ENCODE results near the gene DECR2.
"Not testable (repeated sequence)": the region's sequence is repeated elsewhere in the genome, so short reads cannot be mapped to it uniquely, and the experiment has no call there.

Gene DECR2, protein sequence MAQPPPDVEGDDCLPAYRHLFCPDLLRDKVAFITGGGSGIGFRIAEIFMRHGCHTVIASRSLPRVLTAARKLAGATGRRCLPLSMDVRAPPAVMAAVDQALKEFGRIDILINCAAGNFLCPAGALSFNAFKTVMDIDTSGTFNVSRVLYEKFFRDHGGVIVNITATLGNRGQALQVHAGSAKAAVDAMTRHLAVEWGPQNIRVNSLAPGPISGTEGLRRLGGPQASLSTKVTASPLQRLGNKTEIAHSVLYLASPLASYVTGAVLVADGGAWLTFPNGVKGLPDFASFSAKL

GRCh38 chr16:401468-402348 is at the start of gene DECR2:
DECR2 (plus strand) TSS chr16:401885; CDS start chr16:401964, 79 bp downstream.
- peak; percentile 98 for DNase-seq

DNA sequence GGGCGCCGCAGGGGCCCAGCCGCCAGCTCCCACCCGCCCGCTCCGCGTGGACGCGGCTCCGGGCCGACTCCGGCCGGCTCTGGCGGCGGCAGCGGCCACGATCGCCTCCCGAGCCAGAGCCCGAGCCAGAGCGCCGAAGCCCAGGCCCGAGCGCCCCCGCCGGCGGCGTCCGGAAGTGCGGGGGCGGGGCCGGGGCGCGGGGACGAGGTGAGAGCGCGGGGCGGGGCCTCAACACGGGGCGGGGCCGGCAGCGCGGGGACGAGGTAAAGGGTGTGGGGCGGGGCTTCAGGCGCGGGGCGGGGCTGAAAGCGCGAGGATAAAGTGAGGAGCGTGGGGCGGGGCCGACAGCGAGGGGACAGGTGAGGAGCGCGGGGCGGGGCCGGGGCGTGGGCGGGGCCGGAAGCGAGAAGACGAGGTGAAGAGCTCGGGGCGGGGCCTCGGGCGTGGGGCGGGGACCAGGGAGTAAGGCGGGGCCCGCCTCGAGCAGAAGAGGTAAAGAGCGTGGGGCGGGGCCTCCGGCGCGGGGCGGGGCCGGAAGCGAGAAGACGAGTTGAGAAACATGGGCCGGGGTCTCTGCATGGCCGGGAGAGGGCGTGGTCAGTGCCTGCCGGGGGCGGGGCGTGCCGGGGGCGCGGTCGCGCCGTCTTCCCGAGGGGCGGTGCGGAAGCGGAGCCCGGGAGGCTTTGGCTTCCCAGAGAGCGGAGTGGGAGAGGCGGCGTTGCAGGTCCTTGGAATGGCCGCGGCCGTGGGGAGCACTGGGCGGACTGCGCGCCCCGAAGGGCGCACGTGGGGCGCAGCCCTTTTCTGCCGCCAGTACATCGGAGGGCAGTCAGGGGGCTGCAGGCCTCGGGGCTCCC is 48.9 kb upstream of the DECR2 start, which contains the start of gene AXIN1:
Gene AXIN1 (minus strand): TSS at position 177 of the 857 bp plus-strand sequence. CDS start 5,698 bp downstream, outside the sequence.
- DNase-seq: peak; percentile 100

DNA sequence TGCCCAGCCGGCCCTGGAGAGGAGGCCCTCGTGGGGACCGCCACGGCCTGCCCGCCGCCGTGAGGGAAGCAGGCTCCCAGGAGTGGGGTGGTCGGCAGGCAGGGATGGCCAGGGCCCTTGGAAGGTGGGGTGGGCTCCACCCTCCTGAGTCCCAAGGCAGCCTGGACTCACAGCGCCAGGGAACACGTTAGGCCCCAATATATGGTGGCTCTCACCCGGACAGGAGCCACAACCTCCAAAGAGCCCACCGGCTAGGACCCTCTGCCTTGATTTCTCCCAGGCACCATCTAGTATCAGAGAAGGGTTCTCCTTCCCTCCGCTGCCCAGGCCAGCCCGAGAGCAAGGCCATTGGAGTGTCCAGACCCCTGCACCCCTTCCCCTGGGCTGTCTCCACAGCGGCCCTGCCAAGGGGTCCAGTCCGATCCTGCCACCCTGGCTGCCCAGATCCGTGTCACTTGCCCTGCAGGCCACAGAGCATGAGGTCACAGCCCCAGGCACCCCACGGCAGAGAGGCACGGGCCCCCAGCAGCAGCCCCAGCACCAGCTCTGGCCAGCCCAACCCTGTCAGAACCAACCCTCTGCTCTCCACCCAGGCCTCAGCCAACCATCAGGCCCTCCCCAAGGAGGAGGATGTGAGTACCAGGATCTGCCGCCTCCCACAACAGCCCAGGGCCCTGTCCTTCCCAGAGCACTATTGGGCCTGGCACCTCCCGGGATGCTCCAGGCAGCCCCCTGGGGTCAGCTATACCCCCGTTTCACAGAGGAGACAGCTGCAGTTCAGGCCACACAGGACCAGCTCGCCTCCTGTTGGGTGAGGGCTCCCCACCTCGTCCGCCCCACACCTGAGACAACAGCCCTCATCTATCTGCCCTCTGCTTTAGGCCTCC is 48.0 kb upstream of the DECR2 start:
- no peak for DNase-seq

DNA sequence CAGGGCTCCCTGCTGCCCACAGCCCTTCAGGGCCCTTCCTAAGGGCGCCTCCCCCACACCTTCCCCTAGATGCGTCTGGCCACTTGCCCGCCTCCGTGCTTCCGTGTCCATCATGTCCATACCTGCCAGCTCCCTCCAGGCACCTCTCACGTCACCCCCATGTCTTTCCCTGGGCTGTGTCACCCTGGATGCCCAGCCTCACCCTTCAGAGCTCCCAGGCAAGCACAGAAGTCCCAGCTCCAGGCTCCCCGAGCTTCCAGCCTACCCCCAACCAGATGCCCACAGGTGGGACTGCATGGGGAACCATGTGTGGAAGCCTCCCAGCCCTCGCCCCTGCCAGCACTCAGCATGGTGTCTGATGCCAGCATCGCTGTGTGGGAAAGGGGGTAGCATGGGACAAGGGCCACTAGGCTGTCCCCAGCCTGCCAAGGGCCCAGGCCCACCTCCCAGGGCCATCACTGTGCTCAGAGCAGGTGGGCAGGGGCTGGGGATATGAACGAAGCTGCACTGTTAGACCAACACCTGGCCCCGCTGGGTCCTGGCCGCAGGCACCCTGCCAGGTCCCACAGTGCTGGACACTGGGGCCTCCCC is 47.3 kb upstream of the DECR2 start:
- no peak for DNase-seq

DNA sequence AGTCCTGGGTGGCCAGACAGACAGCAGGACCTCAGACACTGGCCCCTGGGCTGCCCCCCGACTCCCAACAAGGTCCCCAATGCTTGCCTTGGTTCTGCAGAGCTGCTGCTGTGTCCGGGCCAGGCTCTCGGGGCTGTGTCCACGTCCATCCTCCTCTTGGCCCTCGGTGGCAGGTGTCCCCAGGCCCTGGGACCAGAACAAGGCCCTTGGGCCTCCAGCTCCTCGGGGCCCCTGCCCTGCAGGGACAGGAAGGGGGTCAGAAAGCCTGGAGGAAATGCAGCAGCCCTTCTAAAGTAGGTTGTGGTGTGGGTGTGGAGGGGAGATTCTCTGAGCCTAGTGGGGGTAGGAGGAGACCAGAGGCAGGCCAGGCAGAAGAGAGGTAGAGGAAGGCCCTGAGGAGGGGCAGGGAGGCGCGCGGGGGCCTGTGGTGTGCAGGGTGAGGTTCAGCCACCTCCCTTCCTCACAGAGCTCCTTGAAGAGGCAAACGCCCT is 46.7 kb upstream of the DECR2 start:
- no peak for DNase-seq

- no peak for DNase-seq
Observed at GRCh38 chr16:356741-357140, 44.9 kb upstream of the DECR2 start.

- DNase-seq: no peak
Observed at GRCh38 chr16:359067-359763, 42.5 kb upstream of the DECR2 start.

DNA sequence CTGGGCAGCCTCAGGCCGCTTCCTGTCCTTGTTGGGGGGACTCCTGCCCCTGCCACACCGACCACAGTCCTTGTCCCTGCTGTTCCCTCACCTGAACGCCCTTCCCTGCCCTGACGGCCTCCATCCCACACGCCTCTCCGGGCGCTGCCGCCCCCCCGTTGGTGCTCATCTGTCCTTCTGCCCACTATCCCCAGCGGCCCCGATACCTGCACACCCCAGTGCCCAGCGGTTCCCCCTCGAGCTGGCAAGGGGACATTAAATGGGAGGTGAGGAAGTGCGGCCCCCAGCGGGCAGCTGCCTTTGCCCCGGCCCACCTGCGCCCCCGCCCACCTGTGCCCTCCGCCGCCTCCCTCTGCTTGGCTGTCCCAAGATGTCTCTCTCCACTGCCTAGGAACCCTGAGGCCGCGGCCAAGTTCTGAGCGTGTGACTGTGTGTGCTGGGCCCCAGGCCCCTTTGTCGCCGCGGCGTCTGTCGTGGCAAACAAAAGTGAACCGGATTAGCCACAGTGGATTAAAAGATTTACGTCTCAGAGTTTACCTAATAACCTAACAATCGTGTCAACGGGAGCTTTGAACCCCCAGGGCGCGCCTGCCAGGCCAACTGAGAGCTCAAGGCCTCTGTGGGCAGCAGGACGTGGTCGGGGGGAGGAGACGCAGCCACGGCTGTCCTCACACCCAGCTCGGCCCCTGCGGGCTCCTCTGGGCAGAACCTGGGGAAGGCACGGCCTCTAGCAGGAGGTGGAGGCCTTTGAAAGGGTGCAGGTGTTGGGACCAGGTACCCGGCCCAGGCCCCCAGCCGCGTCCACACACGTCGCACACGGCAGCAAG is 41.6 kb upstream of the DECR2 start:
- no peak for DNase-seq

- no peak for DNase-seq
Observed at GRCh38 chr16:360698-361336, 40.9 kb upstream of the DECR2 start.

GRCh38 chr16:361341-361871 is 40.3 kb upstream of the DECR2 start:
- DNase-seq: peak; percentile 55

DNA sequence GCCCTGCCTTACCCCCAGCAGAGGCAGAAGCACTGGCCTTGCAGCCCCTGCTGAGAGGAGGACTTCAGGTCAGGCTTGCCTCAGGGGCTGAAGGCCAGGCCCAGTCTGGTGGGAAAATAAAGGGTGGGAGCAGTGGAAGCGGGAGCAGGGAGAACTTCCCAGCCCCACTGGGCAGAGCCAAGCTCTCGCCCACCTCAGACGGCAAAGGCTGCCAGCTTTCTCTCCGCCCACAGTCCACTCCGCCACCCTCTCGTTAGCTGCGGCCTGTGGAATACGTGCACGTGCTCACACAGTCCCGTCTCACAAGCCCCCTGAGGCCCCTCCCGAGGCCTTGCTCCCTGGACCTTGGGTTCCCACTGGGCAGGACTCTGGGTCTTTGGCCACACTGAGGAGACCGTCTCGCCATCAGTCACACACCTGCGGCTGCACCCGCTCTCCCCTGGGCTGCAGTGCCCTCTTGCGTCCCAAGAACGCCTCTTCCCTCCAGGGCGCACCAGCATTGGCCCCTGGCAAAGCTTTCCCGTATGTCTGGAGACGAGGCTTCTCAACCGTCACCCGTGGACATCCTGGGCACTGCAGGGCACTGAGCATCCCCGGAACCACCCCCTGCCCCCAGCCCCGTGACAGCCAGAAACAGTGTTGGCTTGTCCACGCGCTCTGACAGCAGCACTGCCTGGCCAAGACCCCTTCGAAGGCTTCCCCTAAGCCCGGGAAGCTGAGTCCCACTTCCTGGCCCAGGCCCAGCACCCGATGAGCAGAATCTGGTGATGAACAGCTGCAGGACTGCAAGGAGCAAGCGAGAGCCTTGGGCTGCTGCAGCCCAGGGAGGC is 39.6 kb upstream of the DECR2 start:
- peak; percentile 88 for DNase-seq

DNA sequence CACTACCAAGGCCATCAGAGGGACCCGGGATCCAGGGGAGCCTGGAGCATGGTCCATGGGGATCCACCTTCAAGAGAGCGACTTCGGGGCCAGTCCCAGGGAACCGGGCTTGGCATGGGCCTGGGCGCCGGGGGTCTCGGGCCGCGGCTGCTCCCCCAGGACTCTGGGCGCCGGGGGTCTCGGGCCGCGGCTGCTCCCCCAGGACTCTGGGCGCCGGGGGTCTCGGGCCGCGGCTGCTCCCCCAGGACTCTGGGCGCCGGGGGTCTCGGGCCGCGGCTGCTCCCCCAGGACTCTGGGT is 39.0 kb upstream of the DECR2 start:
- DNase-seq: not testable (repeated sequence)

DNA sequence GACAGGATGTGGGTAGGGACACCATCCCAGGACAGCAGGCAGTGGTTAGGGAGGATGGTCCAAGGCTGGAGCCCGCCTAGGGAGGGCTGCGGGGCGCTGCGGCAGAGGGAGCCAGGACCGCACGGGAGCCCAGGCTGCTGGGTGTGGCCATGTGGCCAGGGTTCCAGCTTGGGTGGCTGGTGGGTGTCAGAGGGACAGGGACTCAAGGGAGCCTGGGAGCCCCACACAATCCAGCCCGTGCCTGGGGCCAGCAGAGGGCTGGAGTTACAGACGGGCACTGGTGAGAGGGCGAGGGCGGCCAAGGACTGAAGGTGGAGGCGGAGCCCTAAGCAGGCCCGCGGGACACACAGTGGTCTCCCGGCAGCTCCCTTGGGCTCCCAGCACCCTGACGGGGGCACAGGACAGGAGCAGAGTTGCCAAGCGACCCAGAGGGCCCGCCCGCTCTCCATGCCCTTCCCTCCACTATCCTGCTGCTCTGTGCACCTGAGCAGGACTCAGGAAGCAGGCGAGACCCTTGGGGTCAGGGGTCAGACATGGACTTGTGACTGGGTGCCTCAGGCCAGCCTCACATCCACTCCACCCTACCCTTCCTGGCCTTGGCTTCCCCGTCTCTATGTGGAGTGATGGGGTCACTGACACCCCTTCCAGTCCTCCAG is 38.4 kb upstream of the DECR2 start:
- no peak for DNase-seq

DNA sequence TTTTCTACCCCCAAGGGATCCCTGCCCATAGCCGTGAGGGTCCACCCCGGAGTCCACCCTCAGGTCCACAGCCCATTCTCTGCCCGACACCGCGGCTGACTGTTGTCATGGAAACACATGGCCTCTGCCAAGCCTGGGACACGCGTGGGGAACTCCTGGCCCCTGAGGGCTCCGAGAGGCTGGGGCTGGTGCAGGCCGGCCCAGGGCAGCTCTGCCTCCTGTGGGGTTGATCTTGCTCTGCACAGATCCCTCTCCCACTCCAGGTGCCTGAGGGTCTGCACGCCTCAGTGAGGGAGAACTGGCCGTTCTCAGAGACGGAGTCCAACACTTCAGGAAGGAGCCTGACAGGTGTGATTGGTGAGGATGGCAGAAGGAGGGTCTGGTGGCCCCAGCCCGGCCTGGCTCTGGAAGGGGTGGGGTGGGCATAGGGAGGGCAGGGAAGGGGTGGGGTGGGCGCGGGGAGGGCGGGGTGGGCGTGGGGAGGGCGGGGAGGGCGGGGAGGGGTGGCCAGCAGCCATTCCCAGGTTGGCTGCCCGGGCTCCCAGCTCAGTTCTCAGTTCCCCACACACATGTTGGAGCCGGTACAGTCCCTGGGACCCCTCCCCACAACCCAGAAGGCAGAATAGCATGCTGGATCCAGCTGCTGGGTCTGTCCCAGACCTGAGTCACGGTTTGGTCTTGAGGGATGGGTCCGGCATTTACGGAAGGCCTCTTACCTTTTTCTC is 37.8 kb upstream of the DECR2 start:
- DNase-seq: no peak

DNA sequence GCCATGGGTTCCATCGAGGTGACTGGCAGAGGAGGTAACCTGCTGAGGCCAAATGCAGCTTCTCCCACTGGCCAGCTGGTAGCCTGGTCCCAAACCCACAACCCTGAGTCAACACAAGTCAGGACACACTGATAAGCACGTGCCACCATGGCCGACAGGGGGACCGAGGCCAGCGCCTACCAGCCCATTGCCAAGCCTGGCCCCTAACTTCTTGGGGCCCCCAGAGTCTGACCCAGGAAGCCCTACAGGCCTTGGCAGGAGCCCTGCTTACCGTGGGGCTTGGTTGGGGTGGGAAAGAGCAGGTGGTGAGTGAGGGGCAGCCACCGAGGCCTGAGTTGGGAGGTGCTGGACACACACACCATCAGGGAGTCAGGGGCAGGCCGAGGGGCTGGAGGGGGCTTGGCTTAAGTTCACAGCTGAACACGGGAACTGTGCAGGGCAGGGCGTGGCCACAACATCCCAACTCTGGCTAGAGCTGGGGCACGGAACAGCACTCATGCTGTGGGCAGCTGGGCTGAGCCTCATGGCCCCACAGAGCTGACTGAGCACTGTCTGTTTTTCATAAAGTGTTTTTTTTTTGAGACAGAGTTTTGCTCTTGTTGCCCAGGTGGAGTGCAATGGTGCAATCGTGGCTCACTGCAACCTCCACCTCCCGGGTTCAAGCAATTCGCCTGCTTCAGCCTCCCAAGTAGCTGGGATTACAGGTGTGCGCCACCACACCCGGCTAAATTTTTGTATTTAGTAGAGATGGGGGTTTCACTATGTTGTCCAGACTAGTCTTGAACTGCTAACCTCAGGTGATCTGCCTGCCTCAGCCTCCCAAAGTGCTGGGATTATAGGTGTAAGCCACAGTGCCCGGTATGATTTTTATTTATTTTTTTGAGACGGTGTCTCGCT is 36.8 kb upstream of the DECR2 start:
- no peak for DNase-seq

GRCh38 chr16:366476-366875 is 35.2 kb upstream of the DECR2 start:
- DNase-seq: no peak
